Measurements from ENCODE around the gene TBC1D22A. TPM values are rescaled to one million over a fixed set of nuclear protein-coding genes. Genes with fewer than 3 reads are reported as not detected.

The TBC1D22A gene
- total and polyA plus RNA-seq, 2 donors (not counting 3 experiments of a cell fraction or from before 2014, with no cell fraction given), result 26.1 to 32.4 TPM

DNA sequence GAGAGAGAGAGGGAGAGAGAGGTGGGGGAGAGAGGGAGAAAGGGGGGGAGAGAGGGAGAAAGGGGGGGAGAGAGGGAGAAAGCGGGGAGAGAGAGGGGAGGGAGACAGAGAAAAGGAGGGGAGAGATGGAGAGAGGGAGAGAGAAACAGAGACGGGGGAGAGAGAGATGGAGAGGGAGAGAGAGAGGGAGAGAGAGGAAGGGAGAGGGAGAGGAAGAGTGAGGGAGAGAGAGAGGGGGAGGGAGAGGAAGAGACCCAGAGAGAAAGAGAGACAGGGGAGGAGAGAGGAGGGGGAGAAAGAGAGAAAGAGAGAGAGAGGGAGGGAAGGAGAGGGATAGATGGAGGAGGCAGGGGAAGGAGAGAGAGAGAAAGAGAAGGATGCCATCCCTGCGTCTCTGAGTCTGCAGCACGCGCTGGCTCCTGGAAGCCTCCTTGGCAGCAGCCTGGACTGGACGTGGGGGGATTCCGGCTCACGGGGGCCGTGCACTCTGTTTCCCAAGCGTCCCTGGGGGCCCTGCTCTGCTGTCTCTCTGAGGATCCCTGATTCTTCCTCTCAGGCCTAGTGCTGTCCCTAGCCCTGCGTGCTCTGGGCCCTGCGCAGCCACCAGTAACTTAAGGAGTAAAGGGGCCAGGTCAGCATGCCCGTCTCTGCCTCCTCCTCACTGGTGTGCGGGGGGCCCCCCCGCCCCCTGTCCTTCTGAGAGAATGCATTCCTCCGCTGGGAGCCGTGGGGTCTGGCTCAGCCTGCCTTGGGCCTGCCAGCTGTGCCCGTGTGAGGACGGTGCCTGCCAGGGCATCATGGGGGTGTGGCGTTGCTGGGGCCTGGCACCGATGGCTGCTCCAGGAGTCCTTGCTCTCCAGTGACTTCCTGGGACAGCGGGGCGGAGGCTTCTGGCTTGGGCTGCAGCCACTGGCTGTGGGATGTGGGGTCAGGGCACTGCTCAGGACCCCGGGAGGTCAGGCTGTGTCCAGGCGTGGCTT is 429.5 kb downstream of the TBC1D22A start:
- no peak for TF ChIP-seq GATA2 (IDR thresholded peaks at IDR 0.05; ENCODE audit: insufficient read depth, insufficient read length, low read depth, low read length)
- TF ChIP-seq, protein P1, sequence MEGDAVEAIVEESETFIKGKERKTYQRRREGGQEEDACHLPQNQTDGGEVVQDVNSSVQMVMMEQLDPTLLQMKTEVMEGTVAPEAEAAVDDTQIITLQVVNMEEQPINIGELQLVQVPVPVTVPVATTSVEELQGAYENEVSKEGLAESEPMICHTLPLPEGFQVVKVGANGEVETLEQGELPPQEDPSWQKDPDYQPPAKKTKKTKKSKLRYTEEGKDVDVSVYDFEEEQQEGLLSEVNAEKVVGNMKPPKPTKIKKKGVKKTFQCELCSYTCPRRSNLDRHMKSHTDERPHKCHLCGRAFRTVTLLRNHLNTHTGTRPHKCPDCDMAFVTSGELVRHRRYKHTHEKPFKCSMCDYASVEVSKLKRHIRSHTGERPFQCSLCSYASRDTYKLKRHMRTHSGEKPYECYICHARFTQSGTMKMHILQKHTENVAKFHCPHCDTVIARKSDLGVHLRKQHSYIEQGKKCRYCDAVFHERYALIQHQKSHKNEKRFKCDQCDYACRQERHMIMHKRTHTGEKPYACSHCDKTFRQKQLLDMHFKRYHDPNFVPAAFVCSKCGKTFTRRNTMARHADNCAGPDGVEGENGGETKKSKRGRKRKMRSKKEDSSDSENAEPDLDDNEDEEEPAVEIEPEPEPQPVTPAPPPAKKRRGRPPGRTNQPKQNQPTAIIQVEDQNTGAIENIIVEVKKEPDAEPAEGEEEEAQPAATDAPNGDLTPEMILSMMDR (IDR thresholded peaks at IDR 0.05; ENCODE audit: extremely low read depth in 1 of 2, insufficient read depth in 1 of 2, low read depth in 1 of 2, low read length in 2 of 2), result no peak
- no peak for TF ChIP-seq MYC (IDR thresholded peaks at IDR 0.05; ENCODE audit: low read depth, low read length)
- no peak for TF ChIP-seq FOS (IDR thresholded peaks at IDR 0.05; ENCODE audit: borderline replicate concordance, insufficient read depth, low read length)
- TF ChIP-seq, protein P2, sequence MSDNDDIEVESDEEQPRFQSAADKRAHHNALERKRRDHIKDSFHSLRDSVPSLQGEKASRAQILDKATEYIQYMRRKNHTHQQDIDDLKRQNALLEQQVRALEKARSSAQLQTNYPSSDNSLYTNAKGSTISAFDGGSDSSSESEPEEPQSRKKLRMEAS (IDR thresholded peaks at IDR 0.05; ENCODE audit: insufficient read depth, insufficient read length), result no peak
- no peak for TF ChIP-seq JUN (IDR thresholded peaks at IDR 0.05; ENCODE audit: borderline replicate concordance, insufficient read depth, insufficient read length, low read depth)
- no peak for TF ChIP-seq EZH2 (IDR thresholded peaks at IDR 0.05; ENCODE audit: borderline replicate concordance, low read depth, low read length, severe bottlenecking)
- TF ChIP-seq POLR2AphosphoS5 (IDR thresholded peaks at IDR 0.05; ENCODE audit: insufficient read depth, low read depth, low read length), result no peak
- intact Hi-C loops (cut with micrococcal nuclease), result no loop called here
- Histone ChIP-seq H3K9me3 (replicated peaks; ENCODE audit: control insufficient read depth, insufficient read depth, low read length) (no peaks in the 10 kb centered on the region), H3K9me1 (replicated peaks; ENCODE audit: control insufficient read depth, extremely low read depth, insufficient read depth, low read length) (no peaks in the 10 kb centered on the region), H3K4me2 (ENCODE audit: insufficient read depth, low read length) (no peak overlapping the region), H3K36me3 (ENCODE audit: control insufficient read depth in 2 of 2, extremely low read depth in 1 of 2, insufficient read depth in 2 of 2, low read length in 2 of 2) (no peaks in the 10 kb centered on the region), H3K27me3 (ENCODE audit: control insufficient read depth in 2 of 2, insufficient read depth in 2 of 2, low read length in 2 of 2) (no peaks in the 10 kb centered on the region), H3K9ac (replicated peaks; ENCODE audit: extremely low read depth, insufficient read depth, low read length) (no peak overlapping the region), H3K79me2 (ENCODE audit: control insufficient read depth, insufficient read depth, low read length) (no peaks in the 10 kb centered on the region), H3K4me3 (replicated peaks in 1 of 3; ENCODE audit: insufficient read depth in 1 of 3, low read depth in 1 of 3, low read length in 3 of 3) (no peak overlapping the region), H3K27ac (ENCODE audit: insufficient read depth, low read depth, low read length) (no peak overlapping the region), H2AFZ (ENCODE audit: low read depth, low read length) (no peak overlapping the region), H4K20me1 (replicated peaks; ENCODE audit: control insufficient read depth, extremely low read depth, insufficient read depth, low read length) (no peaks in the 10 kb centered on the region), H3K4me1 (ENCODE audit: control insufficient read depth, extremely low read depth, insufficient read depth, low read length) (no peaks in the 10 kb centered on the region)
- ChIA-PET CTCF (no interaction called here), POLR2A (no interaction called here)
- FAIRE-seq (no peak), DNase-seq (ENCODE audit: low read depth, low spot score) (no peak)
- dilution Hi-C loops (cut with MboI; ENCODE audit: extremely low pct_ligation_motif_present, low sequenced_read_pairs), result no loop called here
- no TSS peak for BruUV-seq (replicated peaks)
